RWPE2 (cell line): ENCODE measurements around the gene TLR1.

Experiments
- ATAC-seq: fragments of 200-7000 bp; cut with Tn5 transposase; 3 replicates; pipeline ENCODE4 v1.9.1; 2021; ENCODE audit warnings: low read depth
- DNase-seq: peaks from one replicate; pipeline ENCODE4 v3.0.0-alpha.2; 2020; ENCODE audit warnings: low spot score
- H3K27ac ChIP-seq: fragments of 450-650 bp; 2 replicates; pipeline ENCODE4 v1.5.1; 2017; ENCODE audit warnings: mild to moderate bottlenecking; ENCODE audit not compliant: poor library complexity, severe bottlenecking
- H3K27me3 ChIP-seq: fragments of 250-450 bp; sonication (Bioruptor Pico); 2 replicates; pipeline ENCODE4 v1.5.1; 2021; ENCODE audit warnings: mild to moderate bottlenecking, moderate library complexity; ENCODE audit not compliant: insufficient read depth, poor library complexity, severe bottlenecking
- H3K36me3 ChIP-seq: fragments of 250-450 bp; sonication (Bioruptor Pico); 2 replicates; pipeline ENCODE4 v1.5.1; 2020; ENCODE audit warnings: low read depth, mild to moderate bottlenecking, moderate library complexity
- H3K4me1 ChIP-seq: fragments of 250-450 bp; sonication (Bioruptor Pico); 2 replicates; pipeline ENCODE4 v1.5.1; 2021; ENCODE audit warnings: mild to moderate bottlenecking, moderate library complexity; ENCODE audit not compliant: insufficient read depth, poor library complexity, severe bottlenecking
- H3K4me3 ChIP-seq: fragments of 250-450 bp; sonication (Bioruptor Pico); 2 replicates; pipeline ENCODE4 v1.5.1; 2021; ENCODE audit warnings: mild to moderate bottlenecking, moderate library complexity; ENCODE audit not compliant: severe bottlenecking
- H3K9me3 ChIP-seq: fragments of 250-450 bp; sonication (Bioruptor Pico); 2 replicates; pipeline ENCODE4 v1.5.1; 2021; ENCODE audit warnings: mild to moderate bottlenecking, moderate library complexity; ENCODE audit not compliant: severe bottlenecking
- TF ChIP-seq, protein P1 (sequence below): fragments of 450-650 bp; IDR thresholded peaks from one replicate; pipeline ENCODE4 v1.5.1; 2017; ENCODE audit warnings: mild to moderate bottlenecking, moderate library complexity; ENCODE audit not compliant: poor library complexity, severe bottlenecking

The TLR1 gene

DNA sequence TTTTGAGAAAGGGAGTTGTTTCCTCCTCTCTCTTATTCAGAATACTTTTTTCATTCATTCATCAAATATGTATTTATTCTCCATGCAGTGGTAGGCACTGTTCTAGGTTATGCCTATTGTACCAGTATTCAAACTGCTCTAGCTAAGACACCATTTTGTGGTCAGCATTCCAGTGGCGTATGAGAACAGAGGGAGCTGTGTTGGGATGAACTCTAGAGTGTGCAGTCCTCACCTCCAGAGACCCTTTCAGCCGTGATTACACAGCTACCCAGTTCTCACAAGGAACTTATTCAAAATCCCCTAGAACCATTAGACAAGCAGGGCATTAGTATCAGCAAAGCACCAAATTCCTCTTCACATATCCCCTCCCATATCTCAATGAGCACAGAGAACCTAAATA lies 4.2 kb downstream of the TLR1 start:
- Histone ChIP-seq H3K9me3 (no peaks in the 10 kb centered on the region), H3K4me1 (no peaks in the 10 kb centered on the region), H3K27ac (no peak overlapping the region), H3K27me3 (no peaks in the 10 kb centered on the region), H3K4me3 (no peak overlapping the region), H3K36me3 (no peaks in the 10 kb centered on the region)
- TF ChIP-seq, protein P1, sequence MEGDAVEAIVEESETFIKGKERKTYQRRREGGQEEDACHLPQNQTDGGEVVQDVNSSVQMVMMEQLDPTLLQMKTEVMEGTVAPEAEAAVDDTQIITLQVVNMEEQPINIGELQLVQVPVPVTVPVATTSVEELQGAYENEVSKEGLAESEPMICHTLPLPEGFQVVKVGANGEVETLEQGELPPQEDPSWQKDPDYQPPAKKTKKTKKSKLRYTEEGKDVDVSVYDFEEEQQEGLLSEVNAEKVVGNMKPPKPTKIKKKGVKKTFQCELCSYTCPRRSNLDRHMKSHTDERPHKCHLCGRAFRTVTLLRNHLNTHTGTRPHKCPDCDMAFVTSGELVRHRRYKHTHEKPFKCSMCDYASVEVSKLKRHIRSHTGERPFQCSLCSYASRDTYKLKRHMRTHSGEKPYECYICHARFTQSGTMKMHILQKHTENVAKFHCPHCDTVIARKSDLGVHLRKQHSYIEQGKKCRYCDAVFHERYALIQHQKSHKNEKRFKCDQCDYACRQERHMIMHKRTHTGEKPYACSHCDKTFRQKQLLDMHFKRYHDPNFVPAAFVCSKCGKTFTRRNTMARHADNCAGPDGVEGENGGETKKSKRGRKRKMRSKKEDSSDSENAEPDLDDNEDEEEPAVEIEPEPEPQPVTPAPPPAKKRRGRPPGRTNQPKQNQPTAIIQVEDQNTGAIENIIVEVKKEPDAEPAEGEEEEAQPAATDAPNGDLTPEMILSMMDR, result no peak
- no peak for DNase-seq
- ATAC-seq, result no peak

DNA sequence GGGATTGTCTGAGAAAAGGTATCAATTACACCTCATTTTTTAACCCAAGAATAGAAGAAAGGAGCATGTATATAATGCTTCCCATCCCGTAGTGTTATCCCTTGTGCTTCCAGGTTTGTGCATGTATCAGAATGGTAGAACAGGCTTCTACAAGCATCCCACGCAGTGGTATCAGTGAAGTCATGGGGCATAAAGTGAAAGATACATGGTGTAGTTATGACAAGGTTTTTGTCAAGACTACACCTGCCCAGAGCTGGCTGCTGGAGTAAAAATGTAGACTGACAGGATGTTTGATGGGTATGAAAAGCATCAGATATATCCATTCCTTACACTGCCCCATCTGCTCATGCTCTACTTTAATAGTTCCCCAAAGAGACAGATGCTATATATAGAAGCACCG lies 9.5 kb downstream of the TLR1 start:
- Histone ChIP-seq H3K27ac (no peak overlapping the region), H3K9me3 (no peaks in the 10 kb centered on the region), H3K4me1 (no peaks in the 10 kb centered on the region), H3K4me3 (no peak overlapping the region), H3K27me3 (no peaks in the 10 kb centered on the region), H3K36me3 (no peaks in the 10 kb centered on the region)
- TF ChIP-seq, protein P1, result no peak
- no peak for ATAC-seq
- DNase-seq, result no peak

DNA sequence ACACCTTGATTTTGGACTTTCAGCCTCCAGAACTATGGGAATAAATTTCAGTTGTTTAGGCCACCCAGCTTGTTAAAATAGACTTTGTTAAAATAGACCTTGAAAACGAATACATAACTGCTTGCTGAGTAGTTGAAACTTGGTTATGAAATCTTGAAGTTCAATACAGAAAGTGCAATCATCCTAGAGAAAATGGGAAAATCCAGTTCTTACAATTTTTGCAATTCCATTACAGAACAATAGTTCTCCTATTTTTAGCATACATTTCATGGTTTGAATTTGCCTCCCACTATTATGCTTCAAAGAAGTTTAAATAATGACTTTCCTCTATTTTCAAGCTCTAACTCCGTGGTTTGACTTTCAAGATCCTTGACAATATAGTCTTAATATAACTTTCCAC lies 10.5 kb downstream of the TLR1 start:
- Histone ChIP-seq H3K4me3 (no peak overlapping the region), H3K36me3 (no peaks in the 10 kb centered on the region), H3K4me1 (no peaks in the 10 kb centered on the region), H3K27ac (no peak overlapping the region), H3K27me3 (no peaks in the 10 kb centered on the region), H3K9me3 (no peaks in the 10 kb centered on the region)
- no peak for DNase-seq
- ATAC-seq, result no peak
- TF ChIP-seq, protein P1, result no peak

DNA sequence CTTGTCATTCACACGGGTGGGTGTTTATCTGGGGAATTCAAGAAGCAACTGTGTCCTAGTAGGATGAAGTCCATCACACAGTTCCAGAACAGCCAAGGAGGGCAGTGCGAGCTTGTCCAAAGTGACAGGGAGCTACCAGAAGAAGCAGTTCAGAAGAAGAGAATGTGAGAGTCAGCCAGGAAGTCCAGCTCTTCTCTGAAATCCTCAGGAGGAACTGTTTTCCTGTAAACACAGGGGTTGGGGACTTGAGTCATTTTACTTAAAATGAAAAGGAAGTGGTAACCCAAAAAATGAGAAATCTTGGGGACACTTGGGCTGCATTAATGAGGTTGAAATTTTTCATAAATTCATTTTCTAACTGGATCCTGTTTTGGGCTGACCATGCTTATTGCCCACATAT lies 13.6 kb downstream of the TLR1 start:
- ATAC-seq, result no peak
- no peaks in the 10 kb centered on the region for H3K4me1 ChIP-seq
- no peaks in the 10 kb centered on the region for H3K36me3 ChIP-seq
- no peak overlapping the region for H3K27ac ChIP-seq
- TF ChIP-seq, protein P1, result no peak
- no peaks in the 10 kb centered on the region for H3K27me3 ChIP-seq
- no peaks in the 10 kb centered on the region for H3K9me3 ChIP-seq
- DNase-seq, result no peak
- no peak overlapping the region for H3K4me3 ChIP-seq

DNA sequence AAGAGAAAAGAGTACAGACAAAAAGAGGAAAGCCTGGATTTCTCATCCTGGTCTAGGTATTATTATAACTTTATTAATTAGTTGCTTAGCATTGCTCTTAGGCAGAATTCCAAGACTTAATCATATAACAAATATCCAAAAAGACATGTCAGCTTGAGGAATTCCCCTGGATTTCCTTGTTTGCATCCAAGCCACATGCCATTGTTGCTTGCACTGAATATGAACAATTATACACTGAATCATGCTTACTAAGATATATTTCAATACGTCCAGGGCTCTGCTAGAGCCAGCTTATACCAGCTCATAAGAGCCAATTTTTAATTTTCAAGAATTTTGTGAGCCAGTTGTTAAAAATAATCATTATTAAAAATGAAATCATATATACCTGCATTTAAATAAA lies 16.3 kb downstream of the TLR1 start:
- Histone ChIP-seq H3K4me3 (no peak overlapping the region), H3K36me3 (no peaks in the 10 kb centered on the region), H3K4me1 (no peaks in the 10 kb centered on the region), H3K27ac (no peak overlapping the region), H3K9me3 (no peaks in the 10 kb centered on the region), H3K27me3 (no peaks in the 10 kb centered on the region)
- ATAC-seq, result peak; percentile 70
- no peak for DNase-seq
- TF ChIP-seq, protein P1, result no peak
